HUES64 (cell line): ENCODE results near the gene HNRNPL.
"Not testable (repeated sequence)": the region's sequence is repeated elsewhere in the genome, so short reads cannot be mapped to it uniquely, and the experiment has no call there.

ENCODE experiments used
- H3K27ac ChIP-seq: 2 replicates; pipeline ENCODE4 v1.7.0; 2013; ENCODE audit warnings: low read depth, low read length, inconsistent platforms
- H3K27me3 ChIP-seq: 2 replicates; pipeline ENCODE4 v1.6.1; 2013; ENCODE audit warnings: mild to moderate bottlenecking, low read length; ENCODE audit not compliant: insufficient read depth
- H3K36me3 ChIP-seq: 2 replicates; pipeline ENCODE4 v1.6.1; 2013; ENCODE audit warnings: mild to moderate bottlenecking, low read length; ENCODE audit not compliant: insufficient read depth
- H3K4me1 ChIP-seq: 2 replicates; pipeline ENCODE4 v1.6.1; 2013; ENCODE audit warnings: mild to moderate bottlenecking, low read length, moderate library complexity; ENCODE audit not compliant: insufficient read depth
- H3K4me3 ChIP-seq: 2 replicates; pipeline ENCODE4 v1.5.1; 2013; ENCODE audit warnings: mild to moderate bottlenecking, low read length, moderate library complexity
- H3K9ac ChIP-seq: 2 replicates; pipeline ENCODE4 v1.6.1; 2013; ENCODE audit warnings: mild to moderate bottlenecking, low read depth, low read length
- H3K9me3 ChIP-seq: 2 replicates; pipeline ENCODE4 v1.6.1; 2013; ENCODE audit warnings: low read depth, low read length; ENCODE audit not compliant: insufficient read depth
- WGBS: fragments of 150-250, 120-280 bp; methylation state at CpG from one replicate; pipeline ENCODE4 v1.1.7; 2013; ENCODE audit warnings: missing lambda C conversion rate; 5-methylcytosine and 5-hydroxymethylcytosine counted together

The HNRNPL gene

GRCh38 chr19:38808741-38809140, 41.0 kb downstream of the HNRNPL start:
- H3K9ac ChIP-seq, result no peak overlapping the region
- no peaks in the 10 kb centered on the region for H3K36me3 ChIP-seq
- H3K9me3 ChIP-seq, result no peaks in the 10 kb centered on the region
- WGBS, result 94% methylated on average over 17 of the region's 17 CpGs
- H3K27ac ChIP-seq, result no peak overlapping the region
- H3K27me3 ChIP-seq, result no peaks in the 10 kb centered on the region
- no peaks in the 10 kb centered on the region for H3K4me1 ChIP-seq
- no peak overlapping the region for H3K4me3 ChIP-seq

- H3K9me3 ChIP-seq, H3K27ac ChIP-seq, H3K4me3 ChIP-seq, H3K4me1 ChIP-seq, H3K27me3 ChIP-seq, H3K36me3 ChIP-seq, H3K9ac ChIP-seq: not testable (repeated sequence)
- 94% methylated on average over 14 of the region's 18 CpGs for WGBS
Measured at GRCh38 chr19:38807374-38808098, 42.2 kb downstream of the HNRNPL start.

- Histone ChIP-seq H3K27ac (no peak overlapping the region), H3K36me3 (no peaks in the 10 kb centered on the region), H3K9ac (no peak overlapping the region), H3K9me3 (no peaks in the 10 kb centered on the region), H3K4me1 (no peaks in the 10 kb centered on the region), H3K27me3 (no peaks in the 10 kb centered on the region), H3K4me3 (no peak overlapping the region)
- WGBS, result 93% methylated on average over 6 of the region's 6 CpGs
Measured at GRCh38 chr19:38806371-38806770, 43.4 kb downstream of the HNRNPL start.

GRCh38 chr19:38805180-38805579, 44.6 kb downstream of the HNRNPL start:
- Histone ChIP-seq H3K4me3 (no peak overlapping the region), H3K27ac (no peak overlapping the region), H3K27me3 (no peaks in the 10 kb centered on the region), H3K9ac (no peak overlapping the region), H3K36me3 (no peaks in the 10 kb centered on the region), H3K9me3 (no peaks in the 10 kb centered on the region), H3K4me1 (no peaks in the 10 kb centered on the region)
- 91% methylated on average over 1 of the region's 1 CpG for whole genome bisulfite sequencing

GRCh38 chr19:38803543-38803942, 46.2 kb downstream of the HNRNPL start:
- Histone ChIP-seq H3K4me3 (no peak overlapping the region), H3K9me3 (peaks cover 4% of the 10 kb centered on the region; the same call in 1 of the 2 replicates), H3K9ac (no peak overlapping the region), H3K27me3 (no peaks in the 10 kb centered on the region), H3K4me1 (no peaks in the 10 kb centered on the region), H3K27ac (no peak overlapping the region), H3K36me3 (no peaks in the 10 kb centered on the region)
- 98% methylated on average over 8 of the region's 10 CpGs for WGBS

GRCh38 chr19:38801359-38802095, 48.3 kb downstream of the HNRNPL start:
- no peaks in the 10 kb centered on the region for H3K27me3 ChIP-seq
- H3K9ac ChIP-seq, result no peak overlapping the region
- H3K9me3 ChIP-seq, result peaks cover 4% of the 10 kb centered on the region; the same call in 1 of the 2 replicates
- H3K27ac ChIP-seq, result no peak overlapping the region
- H3K4me3 ChIP-seq, result no peak overlapping the region
- 95% methylated on average over 12 of the region's 12 CpGs for WGBS
- no peaks in the 10 kb centered on the region for H3K36me3 ChIP-seq
- H3K4me1 ChIP-seq, result no peaks in the 10 kb centered on the region

- H3K4me1 ChIP-seq, result no peaks in the 10 kb centered on the region
Measured at GRCh38 chr19:38800577-38801347, 49.0 kb downstream of the HNRNPL start.

GRCh38 chr19:38799104-38799503, 50.7 kb downstream of the HNRNPL start:
- H3K9me3 ChIP-seq, result peaks cover 4% of the 10 kb centered on the region; the same call in 1 of the 2 replicates
- WGBS, result 94% methylated on average over 9 of the region's 10 CpGs
- no peaks in the 10 kb centered on the region for H3K4me1 ChIP-seq
- no peak overlapping the region for H3K9ac ChIP-seq
- no peak overlapping the region for H3K4me3 ChIP-seq
- no peaks in the 10 kb centered on the region for H3K27me3 ChIP-seq
- H3K27ac ChIP-seq, result no peak overlapping the region
- H3K36me3 ChIP-seq, result no peaks in the 10 kb centered on the region

More at GRCh38 chr19:38800577-38801347, 49.0 kb downstream of the HNRNPL start:
- no peak overlapping the region for H3K4me3 ChIP-seq
- no peak overlapping the region for H3K27ac ChIP-seq
- no peaks in the 10 kb centered on the region for H3K36me3 ChIP-seq
- no peaks in the 10 kb centered on the region for H3K27me3 ChIP-seq
- peaks cover 4% of the 10 kb centered on the region; the same call in 1 of the 2 replicates for H3K9me3 ChIP-seq
- whole genome bisulfite sequencing, result 90% methylated on average over 5 of the region's 5 CpGs
- H3K9ac ChIP-seq, result no peak overlapping the region

- not testable (repeated sequence) for H3K4me1 ChIP-seq, H3K4me3 ChIP-seq, H3K27me3 ChIP-seq, H3K9ac ChIP-seq, H3K9me3 ChIP-seq, H3K36me3 ChIP-seq, H3K27ac ChIP-seq
- 100% methylated on average over 1 of the region's 33 CpGs for WGBS
Measured at GRCh38 chr19:38797781-38798180, 52.0 kb downstream of the HNRNPL start.

GRCh38 chr19:38796154-38796553, 53.6 kb downstream of the HNRNPL start:
- H3K36me3 ChIP-seq, result no peaks in the 10 kb centered on the region
- H3K27ac ChIP-seq, result no peak overlapping the region
- no peaks in the 10 kb centered on the region for H3K27me3 ChIP-seq
- H3K4me3 ChIP-seq, result no peak overlapping the region
- peaks cover 4% of the 10 kb centered on the region; the same call in 1 of the 2 replicates for H3K9me3 ChIP-seq
- no peak overlapping the region for H3K9ac ChIP-seq
- WGBS, result 0% methylated on average over 1 of the region's 2 CpGs
- H3K4me1 ChIP-seq, result no peaks in the 10 kb centered on the region

- H3K36me3 ChIP-seq, result no peaks in the 10 kb centered on the region
- no peaks in the 10 kb centered on the region for H3K27me3 ChIP-seq
- peaks cover 4% of the 10 kb centered on the region; the same call in 1 of the 2 replicates for H3K9me3 ChIP-seq
- 97% methylated on average over 4 of the region's 4 CpGs for WGBS
- no peak overlapping the region for H3K9ac ChIP-seq
- no peak overlapping the region for H3K27ac ChIP-seq
- no peaks in the 10 kb centered on the region for H3K4me1 ChIP-seq
- no peak overlapping the region for H3K4me3 ChIP-seq
Measured at GRCh38 chr19:38795549-38795948, 54.2 kb downstream of the HNRNPL start.
